Iris pigment epithelial cell (primary cell): ENCODE data around the gene POMGNT2.

ENCODE experiments used
- DNase-seq: peaks from one replicate; pipeline ENCODE4 v3.0.0-alpha.2; 2011; ENCODE audit warnings: low read depth

The POMGNT2 gene

DNA sequence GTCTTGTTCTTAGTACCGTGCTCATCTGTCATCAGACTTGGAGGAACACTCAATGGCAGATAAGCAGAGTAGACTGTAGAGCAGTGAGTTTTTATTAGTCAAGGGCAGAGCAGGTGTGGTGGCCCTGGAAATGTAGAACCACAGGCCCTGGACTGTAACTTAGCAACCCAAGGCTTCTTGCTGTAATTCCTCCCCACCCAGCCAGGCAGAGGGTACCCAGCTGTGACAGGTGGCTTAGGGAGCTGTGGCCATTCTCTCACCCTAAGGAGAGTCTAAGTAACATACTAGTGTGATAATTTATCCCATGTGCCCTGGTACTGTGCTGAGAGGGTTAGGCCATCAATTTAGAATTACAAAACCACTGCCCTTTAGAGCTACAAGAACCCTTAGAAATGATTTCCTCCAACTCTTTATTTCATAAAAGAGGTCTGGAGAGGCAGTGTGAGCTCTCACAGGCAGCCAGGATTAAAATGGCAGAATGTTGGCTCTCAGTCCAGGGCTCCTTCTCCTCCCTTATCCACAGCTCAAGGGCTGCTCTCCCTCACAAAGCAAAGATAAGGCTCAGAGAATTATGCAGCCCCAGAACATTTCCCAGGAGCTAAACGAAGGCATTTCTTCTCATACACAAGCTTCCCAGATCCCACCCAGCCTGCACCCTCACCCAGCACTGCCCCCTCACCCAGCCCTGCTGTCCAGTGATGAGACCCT lies 3.0 kb downstream of the POMGNT2 start:
- no peak for DNase-seq

DNA sequence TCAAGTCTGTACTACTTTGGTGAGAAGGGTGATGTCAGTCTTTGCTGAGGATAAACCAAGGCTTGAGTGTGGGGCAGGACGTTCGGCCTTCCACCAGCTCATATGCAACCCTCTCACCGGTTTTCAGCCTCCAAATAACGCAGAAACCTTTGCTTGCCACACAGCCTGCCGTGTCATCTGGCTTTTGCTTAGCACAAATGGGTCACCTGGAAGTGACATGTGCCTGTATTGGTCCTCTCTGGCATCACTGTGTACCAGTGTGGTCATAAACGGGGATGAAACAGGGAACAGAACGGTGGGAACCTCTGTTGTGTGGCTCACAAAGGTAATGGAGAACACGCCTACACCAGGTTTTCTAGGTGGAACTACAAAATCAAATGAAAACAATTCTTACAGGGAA lies 7.1 kb downstream of the POMGNT2 start:
- no peak for DNase-seq

DNA sequence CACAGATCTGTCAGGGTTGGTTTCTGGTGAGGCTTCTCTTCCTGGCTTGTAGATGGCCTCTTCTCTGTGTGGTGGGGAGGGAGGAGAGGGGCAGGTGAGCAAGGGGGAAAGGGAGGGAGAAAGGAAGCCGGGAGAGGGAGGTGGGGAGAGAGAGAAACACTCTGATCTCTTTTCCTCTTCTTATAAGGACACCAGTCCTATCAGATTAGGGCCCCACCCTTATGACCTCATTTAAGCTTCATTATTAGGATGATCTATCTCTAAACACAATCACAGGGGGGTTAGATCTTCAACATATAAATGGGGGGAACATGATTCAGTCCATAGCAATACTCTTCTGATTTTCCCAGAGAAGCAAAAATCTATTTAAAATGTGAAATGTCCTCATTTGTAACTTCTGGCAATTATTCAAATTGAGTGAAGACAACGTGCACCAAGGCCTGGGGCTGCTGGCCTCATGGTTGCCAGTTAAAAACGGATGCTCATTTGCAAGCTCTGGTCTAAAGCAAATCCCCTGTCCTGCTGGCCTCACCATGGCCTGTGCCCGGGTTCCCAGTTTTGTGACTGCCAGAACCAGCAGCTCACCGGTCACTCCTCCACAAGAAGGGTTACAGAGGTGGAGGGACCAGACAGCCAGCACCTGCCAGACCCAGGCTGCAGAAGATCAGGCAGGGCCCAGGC lies 8.3 kb downstream of the POMGNT2 start:
- DNase-seq: no peak

DNA sequence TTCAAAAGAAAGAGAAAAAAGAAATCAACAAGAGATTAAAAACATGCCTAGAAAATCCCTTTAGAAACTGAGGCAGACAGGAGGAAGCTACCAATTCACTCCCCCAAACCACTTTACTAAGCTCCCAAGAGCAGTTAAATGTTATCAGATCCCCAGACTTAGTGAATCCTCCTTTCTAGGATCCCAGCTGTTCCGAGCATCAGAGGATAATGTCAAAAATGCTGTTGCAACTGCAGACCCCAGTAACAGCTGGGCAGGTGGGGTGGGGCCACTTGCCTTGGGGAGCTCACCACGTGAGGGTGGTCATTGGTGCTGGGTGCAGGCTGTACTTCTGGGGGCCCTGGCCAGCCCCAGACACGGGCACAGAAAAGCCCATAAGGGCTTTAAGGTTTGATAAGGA lies 9.1 kb downstream of the POMGNT2 start:
- no peak for DNase-seq

DNA sequence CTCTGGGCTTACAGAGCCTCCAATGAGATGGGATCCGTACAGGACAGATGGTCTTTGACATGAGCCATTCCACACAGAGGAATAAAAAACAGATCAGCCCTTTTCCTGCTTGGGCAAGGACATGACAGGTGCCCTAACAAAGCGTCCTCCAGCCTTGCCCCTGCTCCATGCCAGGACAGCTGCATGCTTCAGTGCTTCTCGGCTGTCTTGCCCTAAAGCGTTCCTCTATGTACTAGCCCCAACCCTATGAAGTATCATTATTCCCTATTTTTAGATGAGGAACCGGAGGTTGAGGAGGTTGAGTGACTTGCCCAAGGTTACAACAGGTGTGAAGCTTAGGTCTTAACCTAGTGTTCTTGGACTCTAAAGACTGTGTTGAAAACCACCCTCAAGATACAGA lies 10.5 kb downstream of the POMGNT2 start:
- DNase-seq: no peak

DNA sequence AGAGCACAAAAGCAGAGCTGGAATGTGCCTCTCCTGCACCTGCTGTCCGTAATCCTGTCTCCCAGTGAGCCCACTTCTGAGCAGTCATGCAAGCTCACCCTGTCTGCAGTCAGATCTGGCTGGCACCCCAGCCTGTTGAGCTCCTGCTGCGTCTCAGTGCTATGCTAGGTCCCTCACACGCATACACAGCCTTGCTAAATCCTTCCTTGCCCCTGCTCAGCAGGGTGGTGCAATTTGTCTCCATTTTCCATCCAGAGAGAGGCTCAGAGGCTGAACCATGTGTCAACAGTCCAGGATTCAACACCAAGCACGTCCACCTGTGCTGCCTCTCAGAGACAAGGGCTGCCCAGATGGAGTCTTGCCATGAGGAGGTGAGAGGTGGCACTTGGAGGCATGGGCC lies 11.0 kb downstream of the POMGNT2 start:
- DNase-seq: no peak

DNA sequence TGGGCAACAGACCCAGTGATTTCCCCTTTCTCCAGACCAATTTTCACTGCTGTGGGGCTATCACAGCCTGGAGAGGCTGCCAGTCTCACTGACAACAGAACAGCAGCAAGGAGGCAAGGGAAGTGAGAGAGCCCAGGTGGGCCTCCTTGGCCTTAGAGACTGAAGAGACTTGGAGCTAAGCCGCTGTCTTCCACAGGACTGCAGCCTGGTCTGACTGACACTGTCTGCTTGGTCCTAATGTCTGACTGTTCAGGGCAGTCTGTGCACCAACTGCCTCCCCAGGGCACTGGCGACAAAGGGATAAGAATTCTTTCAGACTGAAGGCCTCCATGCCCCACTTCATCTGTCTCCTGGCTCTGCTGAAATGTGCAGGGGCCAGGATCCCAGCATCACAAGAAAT lies 11.5 kb downstream of the POMGNT2 start:
- no peak for DNase-seq

DNA sequence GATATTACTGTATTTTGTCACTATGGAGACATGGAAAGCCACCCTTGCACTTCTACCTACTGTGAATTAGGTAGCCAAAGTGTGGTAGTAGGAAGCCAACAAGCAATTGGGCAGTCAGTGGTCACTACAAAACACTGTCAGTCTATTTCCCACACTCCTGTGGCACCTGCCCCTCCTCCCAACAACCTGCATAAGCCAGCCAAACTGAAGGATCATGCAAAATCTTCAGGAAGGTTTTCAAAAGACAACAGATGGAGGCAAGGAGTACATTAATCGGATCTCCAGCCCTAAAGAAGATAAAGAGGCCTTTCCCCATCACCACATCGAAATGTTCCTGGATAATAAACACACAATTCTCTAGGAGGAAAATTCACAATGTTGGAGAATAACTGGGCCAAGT lies 11.9 kb downstream of the POMGNT2 start:
- DNase-seq: no peak

DNA sequence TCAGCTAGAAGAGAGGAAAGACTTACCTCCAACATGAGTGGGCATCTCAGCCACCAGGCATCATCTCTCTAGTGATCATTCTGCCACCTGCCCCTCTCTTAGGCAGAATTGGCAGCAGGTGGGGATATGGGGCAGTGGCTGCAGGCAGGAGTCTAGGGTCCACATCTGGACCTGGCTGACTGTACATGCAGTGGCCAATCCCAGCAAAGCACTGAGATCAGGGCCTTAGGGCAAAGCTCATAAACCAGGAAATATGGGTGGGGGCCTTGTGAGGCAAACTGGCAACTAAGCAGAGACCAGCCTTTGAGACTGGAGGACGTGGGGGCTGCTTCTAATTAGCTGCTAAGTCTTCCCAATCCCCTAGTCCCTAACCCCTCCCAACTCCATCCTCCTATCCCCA lies 12.9 kb downstream of the POMGNT2 start:
- no peak for DNase-seq

DNA sequence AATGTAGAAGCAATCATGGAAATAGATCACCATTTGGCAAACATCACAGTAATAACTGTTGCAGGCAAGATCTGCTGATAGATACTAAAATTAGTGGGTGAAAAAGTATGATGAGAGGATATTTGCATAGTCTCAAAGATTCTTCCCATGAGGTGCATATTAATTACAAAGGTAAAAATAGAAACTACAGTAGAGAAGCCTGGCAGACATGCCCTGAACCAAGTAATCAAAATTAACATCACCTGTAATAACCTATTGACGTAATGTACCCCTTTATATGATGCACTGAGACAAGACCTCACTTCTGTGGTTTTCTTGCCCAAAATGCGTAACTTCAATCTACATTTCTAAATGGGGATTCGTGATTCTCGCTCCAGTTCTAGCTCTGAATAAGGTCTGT lies 14.4 kb downstream of the POMGNT2 start:
- no peak for DNase-seq

DNA sequence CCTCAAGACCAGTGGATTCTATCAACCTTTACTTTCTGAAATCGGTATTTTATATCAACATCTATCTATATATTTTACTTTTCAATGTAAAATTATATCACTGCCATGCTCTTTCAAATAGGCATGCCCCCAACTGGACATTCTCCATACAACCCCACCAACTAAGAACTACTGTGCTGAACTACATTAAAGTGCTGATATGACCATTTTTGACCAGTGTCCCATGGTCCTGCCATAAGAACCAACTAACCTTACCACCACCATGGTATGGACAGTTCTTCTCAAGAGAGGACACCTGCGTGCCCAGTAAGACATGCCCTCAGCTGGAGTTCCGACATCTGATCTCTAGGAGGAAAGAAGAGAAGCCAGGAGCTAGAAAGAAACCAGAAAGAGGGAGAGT lies 15.6 kb downstream of the POMGNT2 start:
- no peak for DNase-seq

DNA sequence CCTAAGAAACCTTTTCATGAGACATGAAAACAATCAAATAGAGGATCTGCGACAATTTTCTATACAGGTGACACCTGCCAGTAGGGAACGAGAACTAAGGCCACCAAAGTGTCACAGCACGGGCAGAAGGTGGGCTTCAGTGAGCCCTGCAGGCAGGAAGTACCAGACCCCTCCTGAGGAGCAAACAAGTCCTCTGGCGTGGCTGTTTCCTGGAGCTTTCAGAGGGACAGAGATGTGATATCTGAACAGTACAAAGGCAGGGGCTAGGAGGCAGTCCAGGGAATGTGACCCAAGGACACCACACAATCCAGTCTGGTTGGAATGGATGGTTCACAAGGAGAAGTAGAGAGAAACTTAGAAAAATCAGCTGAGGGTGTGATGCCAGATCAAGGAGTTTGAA lies 16.8 kb downstream of the POMGNT2 start:
- DNase-seq: no peak

DNA sequence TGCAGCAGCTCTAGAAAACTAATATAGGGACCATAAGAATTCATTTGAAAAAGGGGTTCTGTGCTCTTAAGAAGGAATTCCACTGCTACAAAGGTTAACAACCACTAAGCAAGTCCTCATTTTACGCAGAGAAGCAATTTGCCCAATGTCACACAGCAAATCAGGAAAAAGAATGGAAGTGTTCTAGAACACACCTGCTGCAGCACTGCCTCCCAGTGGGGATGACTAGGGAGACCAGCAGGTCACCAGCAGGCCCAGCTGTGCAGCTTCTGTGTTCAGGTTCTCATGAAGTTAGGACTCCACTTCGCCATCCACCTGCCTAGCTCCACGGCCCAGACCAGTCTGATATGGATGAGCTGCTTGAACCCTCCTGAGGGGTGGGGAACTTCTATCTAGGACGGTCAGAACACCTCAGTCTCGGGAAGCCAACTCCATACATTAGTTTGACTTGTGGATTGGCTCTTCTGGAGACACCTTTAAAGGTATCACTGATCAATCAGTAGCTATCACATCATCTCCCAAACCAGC lies 18.6 kb downstream of the POMGNT2 start:
- DNase-seq: no peak

DNA sequence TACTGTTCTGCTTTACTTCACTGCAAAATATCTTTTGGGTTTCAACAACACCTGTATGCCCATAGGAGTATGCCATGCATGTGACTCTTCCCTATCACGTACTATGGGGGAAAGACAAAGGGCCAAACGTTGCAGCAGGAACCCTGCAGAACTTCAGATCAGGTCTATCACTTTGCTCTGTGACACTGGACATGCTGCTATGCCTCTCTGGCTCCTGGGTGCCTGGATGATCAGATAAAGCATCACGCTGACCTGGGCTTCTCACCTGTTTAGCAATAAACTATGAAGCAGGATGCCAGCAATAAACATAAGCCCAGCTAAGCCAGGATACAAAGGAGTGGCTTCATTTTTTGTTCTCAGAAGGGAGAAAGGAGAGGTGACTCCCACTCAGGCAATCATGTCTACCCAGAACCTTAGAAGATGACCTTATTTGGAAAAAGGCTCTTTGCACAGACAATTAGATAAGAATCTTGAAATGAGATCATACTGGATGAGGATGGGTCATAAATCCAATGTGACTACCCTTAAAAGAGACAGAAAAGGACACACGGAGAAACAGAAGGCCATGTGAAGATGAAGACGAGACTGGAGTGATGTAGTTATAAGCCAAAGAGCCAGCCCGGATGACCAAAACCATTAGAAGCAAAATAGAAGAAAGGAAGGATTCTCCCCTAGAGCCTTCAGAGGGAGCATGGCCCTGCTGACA lies 19.3 kb downstream of the POMGNT2 start:
- no peak for DNase-seq

DNA sequence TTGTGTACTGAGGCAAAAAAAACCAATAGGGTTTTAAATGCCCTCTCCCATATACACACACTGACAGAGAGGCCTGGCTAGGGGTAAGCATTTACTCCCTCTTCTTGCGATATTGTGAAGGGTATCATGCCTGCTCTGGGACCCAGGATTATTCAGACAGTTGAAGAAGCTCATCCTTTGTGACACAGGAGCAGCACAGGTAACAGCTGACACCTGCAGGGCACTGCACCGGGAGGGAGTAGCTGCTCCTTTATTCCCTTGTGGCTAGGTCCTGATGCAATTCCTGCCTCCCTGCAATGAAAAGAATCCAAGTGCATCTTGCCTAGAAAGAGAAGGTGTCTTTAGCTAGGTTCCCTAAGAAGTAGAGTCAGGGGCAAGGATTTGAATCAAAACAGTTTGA lies 23.4 kb downstream of the POMGNT2 start:
- no peak for DNase-seq

DNA sequence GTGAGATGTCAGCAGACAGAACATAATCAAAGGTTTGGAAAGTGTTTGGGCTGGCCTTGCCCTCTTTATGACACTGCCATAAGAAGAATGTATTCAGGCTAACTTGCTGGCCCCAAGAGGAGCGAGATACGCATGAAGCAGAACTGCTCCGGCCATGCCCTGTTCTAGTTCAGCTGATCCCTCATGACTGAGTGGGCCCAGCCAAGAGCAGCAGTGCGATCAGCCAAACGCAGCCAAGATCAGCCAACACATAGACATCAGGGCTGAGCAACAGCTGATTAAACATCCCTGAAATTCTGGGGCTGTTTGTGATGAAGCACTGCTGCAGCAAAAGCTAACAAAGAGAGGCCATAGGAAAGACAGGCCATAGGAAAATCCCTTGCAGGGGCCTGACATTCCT lies 24.1 kb downstream of the POMGNT2 start:
- DNase-seq: no peak

DNA sequence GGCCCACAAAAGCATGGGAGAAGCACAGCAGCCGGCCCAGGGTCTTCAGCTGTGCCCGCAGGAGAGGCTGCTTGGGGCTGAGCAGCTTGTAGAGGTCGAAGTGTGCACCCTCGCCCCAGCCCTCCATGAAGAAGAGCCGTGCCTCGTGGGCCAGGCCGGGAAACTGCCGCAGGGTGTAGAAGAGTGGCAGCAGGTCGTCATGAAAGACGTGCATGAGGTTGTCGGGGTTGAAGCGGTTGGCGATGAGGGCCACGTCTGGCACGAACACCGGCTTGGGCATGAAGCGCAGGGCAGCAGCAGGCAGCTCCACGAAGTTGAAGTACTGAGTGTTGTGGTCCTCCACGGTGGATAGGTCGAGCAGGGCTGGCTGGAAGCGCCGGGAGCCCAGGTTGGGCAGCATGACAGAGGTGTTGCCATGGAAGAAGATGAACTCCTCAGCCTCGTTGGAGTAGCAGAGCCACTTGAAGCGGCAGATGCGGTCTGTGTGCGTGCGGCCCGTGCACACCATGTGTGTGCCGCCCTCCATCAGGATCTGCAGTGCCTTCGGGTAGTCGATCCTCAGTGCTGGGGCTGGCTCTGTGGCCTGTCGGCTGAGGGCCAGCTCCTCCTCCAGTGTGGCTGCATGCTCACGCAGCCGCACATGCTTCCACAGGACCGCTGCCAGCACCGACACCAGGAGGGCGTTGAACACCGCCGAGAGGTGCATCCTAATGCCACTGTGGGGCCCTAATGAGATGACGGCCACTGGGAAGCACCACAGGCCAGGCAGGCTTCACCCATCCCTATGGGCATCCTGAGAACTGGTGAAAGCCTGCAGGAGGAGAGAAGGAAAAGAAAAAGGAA lies 24.9 kb downstream of the POMGNT2 start:
- DNase-seq: no peak

DNA sequence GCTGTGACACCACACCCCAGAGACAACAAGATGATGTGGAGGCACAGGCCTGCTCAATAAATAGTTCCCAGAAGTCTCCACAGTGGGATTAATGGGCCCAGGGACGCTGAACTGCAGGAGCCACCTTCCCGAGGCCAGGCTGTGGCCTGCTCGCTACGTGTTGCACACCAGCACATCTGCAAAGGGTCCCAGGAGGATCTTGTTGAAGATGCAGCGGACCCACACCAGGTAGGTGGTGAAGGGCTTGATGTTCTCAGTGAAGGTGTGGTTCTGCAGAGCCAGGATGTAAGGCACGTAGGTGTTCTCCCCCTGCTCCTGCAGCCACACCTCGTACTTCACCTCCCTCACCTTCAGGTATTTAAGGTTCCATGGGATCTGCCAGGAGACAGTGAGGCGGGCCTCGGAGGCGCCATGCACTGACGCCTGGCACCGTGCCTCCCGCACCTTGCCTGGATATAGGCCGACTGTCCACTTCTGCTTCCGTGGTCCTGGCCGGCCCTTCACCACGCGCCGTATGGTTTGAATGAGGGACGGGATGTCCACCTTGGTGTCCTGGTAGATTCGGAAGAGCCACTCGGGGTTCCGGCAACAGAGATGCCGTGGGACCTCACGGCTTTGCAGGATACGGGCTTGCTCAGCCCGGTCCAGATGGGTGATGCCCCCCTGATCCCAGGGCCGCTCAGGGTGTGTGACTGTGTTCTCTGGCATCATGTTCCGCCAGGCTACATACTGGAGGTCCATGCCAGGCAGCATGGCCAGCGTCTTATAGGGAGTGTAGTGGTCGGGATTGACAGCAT lies 26.1 kb downstream of the POMGNT2 start:
- no peak for DNase-seq

DNA sequence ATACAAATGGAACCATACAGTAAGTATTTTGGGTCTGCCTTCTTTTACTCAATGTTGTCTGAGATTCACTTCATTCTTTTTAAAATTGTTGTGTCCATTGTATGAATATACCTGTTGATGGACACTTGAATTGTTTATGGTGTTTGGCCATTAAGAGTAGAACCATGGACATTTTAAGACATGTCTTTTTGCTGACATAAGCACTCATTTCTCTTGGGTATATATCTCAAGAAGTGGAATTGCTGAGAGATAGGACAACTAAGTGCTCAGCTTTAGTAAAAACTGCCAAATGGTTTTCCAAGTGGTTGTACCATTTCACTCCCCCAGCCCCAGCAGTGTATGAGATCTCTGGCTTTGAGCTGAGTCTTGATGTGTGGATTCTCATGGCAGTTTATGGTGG lies 28.2 kb downstream of the POMGNT2 start:
- no peak for DNase-seq

DNA sequence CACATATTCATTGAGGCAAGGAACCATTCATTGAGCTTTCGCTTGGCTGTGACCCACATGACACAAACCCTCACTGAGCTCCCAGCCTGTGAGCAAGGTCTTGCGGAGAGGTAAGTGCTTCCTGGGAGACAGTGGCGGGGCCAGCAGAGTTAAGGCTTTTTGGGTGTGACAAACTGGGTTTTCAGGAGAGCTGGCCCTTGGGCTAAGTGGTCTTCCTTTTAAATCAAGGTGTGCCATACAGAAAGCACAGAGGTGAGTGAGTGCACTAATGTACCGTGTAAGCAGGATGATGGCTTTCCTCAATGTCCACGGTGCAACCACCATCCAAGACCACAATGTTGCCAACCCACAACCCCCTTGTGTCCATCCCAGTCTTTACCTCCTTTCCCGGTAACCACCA lies 28.6 kb downstream of the POMGNT2 start:
- no peak for DNase-seq

DNA sequence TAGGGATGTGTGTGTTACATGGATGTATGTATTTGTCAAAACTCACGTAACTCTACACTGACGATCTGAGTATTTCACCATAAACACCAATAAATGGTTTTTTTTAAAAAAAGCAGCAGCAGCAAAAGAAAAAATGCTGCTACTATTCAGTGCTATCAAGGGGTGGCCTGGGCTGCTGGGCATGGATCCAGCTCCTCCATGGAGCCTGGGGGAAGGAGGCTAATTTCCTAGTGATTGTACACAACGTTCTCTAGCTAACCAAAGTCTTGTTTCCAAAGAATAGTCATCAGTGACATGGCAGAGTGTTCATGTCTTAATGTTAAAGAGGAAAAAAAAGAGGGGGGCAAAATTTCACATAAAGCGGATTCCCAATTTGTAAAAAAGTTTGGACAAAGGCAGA lies 29.0 kb downstream of the POMGNT2 start:
- DNase-seq: no peak
